WI38 (cell line): ENCODE results near the gene GNG7.
"Not testable (repeated sequence)": the region's sequence is repeated elsewhere in the genome, so short reads cannot be mapped to it uniquely, and the experiment has no call there.

Experiments used
- H3K4me3 ChIP-seq: 2 replicates; pipeline ENCODE4 v1.5.1; 2011; ENCODE audit warnings: low read depth, mild to moderate bottlenecking, control low read depth, low read length
- TF ChIP-seq, protein P1 (sequence below): IDR thresholded peaks from 2 replicates; pipeline ENCODE4 v1.5.1; 2012; ENCODE audit warnings: low read depth, mild to moderate bottlenecking, control low read depth, low read length

The GNG7 gene

DNA sequence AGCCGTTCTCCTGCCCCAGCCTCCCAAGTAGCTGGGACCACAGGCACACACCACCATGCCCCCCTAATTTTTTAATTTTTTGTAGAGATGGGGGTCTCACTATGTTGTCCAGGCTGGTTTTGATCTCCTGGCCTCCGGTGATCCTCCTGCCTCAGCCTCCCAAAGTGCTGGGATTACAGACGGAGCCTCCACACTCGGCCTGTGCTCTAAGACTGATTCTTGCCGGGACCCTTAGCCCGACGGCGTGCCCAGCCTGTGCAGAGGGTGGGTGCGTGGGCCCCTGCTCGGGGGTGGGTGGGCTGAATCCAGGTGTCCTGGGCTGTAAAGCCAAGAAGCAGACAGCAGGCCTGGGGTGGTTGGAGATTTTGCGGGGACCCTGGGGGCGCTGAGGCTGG, 162.2 kb downstream of the GNG7 start:
- H3K4me3 ChIP-seq = peak overlapping the region; percentile 42
- TF ChIP-seq, protein P1, sequence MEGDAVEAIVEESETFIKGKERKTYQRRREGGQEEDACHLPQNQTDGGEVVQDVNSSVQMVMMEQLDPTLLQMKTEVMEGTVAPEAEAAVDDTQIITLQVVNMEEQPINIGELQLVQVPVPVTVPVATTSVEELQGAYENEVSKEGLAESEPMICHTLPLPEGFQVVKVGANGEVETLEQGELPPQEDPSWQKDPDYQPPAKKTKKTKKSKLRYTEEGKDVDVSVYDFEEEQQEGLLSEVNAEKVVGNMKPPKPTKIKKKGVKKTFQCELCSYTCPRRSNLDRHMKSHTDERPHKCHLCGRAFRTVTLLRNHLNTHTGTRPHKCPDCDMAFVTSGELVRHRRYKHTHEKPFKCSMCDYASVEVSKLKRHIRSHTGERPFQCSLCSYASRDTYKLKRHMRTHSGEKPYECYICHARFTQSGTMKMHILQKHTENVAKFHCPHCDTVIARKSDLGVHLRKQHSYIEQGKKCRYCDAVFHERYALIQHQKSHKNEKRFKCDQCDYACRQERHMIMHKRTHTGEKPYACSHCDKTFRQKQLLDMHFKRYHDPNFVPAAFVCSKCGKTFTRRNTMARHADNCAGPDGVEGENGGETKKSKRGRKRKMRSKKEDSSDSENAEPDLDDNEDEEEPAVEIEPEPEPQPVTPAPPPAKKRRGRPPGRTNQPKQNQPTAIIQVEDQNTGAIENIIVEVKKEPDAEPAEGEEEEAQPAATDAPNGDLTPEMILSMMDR = no peak

GRCh38 chr19:2538096-2538757, 164.3 kb downstream of the GNG7 start:
- TF ChIP-seq, protein P1 = no peak
- H3K4me3 ChIP-seq = no peak overlapping the region

- H3K4me3 ChIP-seq = not testable (repeated sequence)
These were observed 164.9 kb downstream of the GNG7 start for GRCh38 chr19:2537584-2537983.

DNA sequence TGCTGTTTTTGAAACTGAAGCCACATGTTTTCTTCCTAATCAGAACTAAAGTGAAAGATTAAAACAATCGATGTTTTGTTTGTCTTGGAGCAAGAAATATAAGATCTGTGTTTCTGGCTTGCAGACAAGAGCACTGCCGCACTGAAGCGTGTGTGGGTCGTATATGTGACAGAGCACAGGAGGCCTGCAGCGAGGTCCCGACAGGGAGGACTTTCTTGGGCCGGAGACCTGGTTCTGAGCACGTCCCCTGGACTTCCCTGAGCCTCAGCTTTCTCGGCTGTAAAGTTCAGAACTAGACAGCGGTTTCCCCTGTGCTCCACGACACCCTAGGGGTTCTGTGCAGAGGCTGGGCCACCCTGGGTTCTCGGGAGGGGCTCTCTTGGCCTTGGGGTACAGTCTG, 166.0 kb downstream of the GNG7 start:
- H3K4me3 ChIP-seq = no peak overlapping the region
- TF ChIP-seq, protein P1 = no peak

DNA sequence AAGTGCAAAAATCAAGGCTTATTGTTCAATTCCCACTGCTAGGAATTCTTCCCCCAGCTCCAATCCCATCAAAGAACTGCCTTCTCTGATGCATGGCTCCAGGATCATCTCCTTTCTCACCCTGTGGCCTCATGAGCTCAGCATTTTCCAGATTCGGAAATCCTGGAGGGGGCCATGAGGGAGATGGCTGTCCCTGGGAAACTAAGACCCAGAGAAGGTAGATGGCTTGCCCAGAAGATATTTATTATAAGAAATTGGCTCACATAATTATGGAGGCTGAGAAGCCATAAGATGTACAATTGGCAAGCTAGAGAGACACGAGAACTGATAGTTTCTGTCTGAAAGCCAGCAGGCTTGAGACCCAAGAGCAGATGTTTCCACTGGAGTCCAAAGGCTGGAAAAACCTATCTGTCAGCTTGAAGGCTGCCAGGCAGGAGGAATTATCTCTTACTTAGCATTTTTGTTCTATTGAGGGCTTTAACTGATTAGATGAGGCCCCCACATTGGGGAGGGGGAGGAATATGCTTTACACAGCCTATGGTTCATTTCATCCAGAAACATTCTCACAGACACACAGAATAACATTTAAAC, 168.0 kb downstream of the GNG7 start:
- TF ChIP-seq, protein P1 = no peak
- H3K4me3 ChIP-seq = no peak overlapping the region

DNA sequence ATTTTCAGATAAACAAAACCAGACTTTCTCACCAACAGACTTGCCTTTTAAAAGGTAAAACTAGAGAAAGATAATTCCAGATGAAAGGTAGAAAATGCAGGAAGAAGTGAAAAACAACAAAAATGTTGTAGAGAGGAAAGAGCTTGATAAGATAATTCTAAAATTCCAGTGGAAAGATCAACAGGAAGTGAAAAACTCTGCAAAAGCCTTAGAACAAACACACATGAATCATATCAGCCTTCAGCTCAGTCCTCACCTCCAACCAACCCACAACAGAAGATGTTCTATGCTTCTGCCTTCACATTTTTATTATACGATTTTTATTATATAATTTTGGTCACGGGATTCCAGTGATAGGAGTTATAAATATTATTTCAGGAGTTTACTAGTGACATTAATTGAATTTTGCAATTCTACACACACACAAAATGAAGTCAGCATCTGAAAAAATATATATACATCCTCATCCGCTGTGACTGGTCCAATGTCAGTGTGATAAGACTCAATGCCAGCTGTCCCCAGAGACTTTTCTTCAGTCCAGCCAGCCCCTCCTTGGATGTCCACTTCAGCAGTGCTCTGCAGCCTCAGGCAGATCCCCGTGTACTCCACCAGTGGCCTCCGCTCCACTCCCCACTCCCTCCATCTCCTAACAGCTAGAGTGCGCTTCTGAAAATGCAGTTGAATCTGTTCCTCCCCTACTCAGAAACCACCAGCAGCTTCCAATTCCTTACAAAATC, 168.6 kb downstream of the GNG7 start:
- H3K4me3 ChIP-seq = no peak overlapping the region

GRCh38 chr19:2533072-2533425, 169.4 kb downstream of the GNG7 start:
- no peak overlapping the region for H3K4me3 ChIP-seq
- TF ChIP-seq, protein P1 = no peak

More for the DNA sequence above, 168.6 kb downstream of the GNG7 start:
- TF ChIP-seq, protein P1 = no peak
